Right kidney (tissue), 1 donor: ENCODE measurements around the gene CBFA2T3.

Experiments used
- DNase-seq: peaks from one replicate; pipeline ENCODE4 v3.0.0-alpha.2; 2016

Gene CBFA2T3

GRCh38 chr16:88938777-88939244 is 38.2 kb downstream of the CBFA2T3 start:
- DNase-seq: no peak

GRCh38 chr16:88938119-88938776 is 38.8 kb downstream of the CBFA2T3 start:
- no peak for DNase-seq

- no peak for DNase-seq
These were observed 39.8 kb downstream of the CBFA2T3 start for GRCh38 chr16:88937206-88937621.

- DNase-seq: no peak
These were observed 40.3 kb downstream of the CBFA2T3 start for GRCh38 chr16:88936556-88937205.

- DNase-seq: no peak
These were observed 40.9 kb downstream of the CBFA2T3 start for GRCh38 chr16:88936008-88936555.

- no peak for DNase-seq
These were observed 42.8 kb downstream of the CBFA2T3 start for GRCh38 chr16:88934066-88934667.

- no peak for DNase-seq
These were observed 44.1 kb downstream of the CBFA2T3 start for GRCh38 chr16:88932929-88933328.

- DNase-seq: no peak
These were observed 45.1 kb downstream of the CBFA2T3 start for GRCh38 chr16:88931936-88932335.

- DNase-seq: no peak
These were observed 45.6 kb downstream of the CBFA2T3 start for GRCh38 chr16:88931373-88931900.

GRCh38 chr16:88930716-88931115 is 46.3 kb downstream of the CBFA2T3 start:
- DNase-seq: no peak

GRCh38 chr16:88929091-88929445 is 47.9 kb downstream of the CBFA2T3 start:
- DNase-seq: no peak

GRCh38 chr16:88928405-88929090 is 48.5 kb downstream of the CBFA2T3 start:
- DNase-seq: no peak

GRCh38 chr16:88927661-88928060 is 49.3 kb downstream of the CBFA2T3 start:
- DNase-seq: no peak

- no peak for DNase-seq
These were observed 50.0 kb downstream of the CBFA2T3 start for GRCh38 chr16:88927010-88927409.

- no peak for DNase-seq
These were observed 50.5 kb downstream of the CBFA2T3 start for GRCh38 chr16:88926374-88926990.

- DNase-seq: no peak
These were observed 51.5 kb downstream of the CBFA2T3 start for GRCh38 chr16:88925540-88925887.

- no peak for DNase-seq
These were observed 52.0 kb downstream of the CBFA2T3 start for GRCh38 chr16:88924834-88925539.

GRCh38 chr16:88923926-88924833 is 52.8 kb downstream of the CBFA2T3 start:
- DNase-seq: no peak

- DNase-seq: no peak
These were observed 53.6 kb downstream of the CBFA2T3 start for GRCh38 chr16:88923450-88923849.

GRCh38 chr16:88922826-88923410 is 54.1 kb downstream of the CBFA2T3 start:
- DNase-seq: no peak
